SU-DHL-6 (cell line): ENCODE measurements around the gene RAG2.

Experiments used
- CTCF ChIP-seq: fragments of 200-600 bp; sonication (generic); IDR thresholded peaks from one replicate; pipeline ENCODE4 v1.5.1; 2017; ENCODE audit warnings: antibody characterized with exemption, mild to moderate bottlenecking, low read length, moderate library complexity; ENCODE audit not compliant: insufficient read depth, poor library complexity, severe bottlenecking
- EZH2phosphoT487 ChIP-seq: fragments of 200-600 bp; sonication (generic), shearing (Covaris generic); conservative IDR thresholded peaks from 2 replicates; pipeline ENCODE4 v1.6.1; 2018; ENCODE audit warnings: mild to moderate bottlenecking, antibody characterized with exemption, low read length, moderate library complexity, mixed read lengths

GRCh38 chr11:36558571-36559413 lies 39.2 kb downstream of the RAG2 start:
- no peak for TF ChIP-seq CTCF
- TF ChIP-seq EZH2phosphoT487: no peak
